OCI-LY1 (cell line): ENCODE data around the gene SPATA46.

Experiments used
- H2AFZ ChIP-seq: fragments of 200-600 bp; sonication (generic), shearing (Covaris generic); 2 replicates; pipeline ENCODE4 v1.6.0; 2014; ENCODE audit warnings: antibody characterized with exemption, mild to moderate bottlenecking, low read length
- H3F3A ChIP-seq: fragments of 200-600 bp; sonication (generic), shearing (Covaris generic); 2 replicates; pipeline ENCODE4 v1.6.0; 2014; ENCODE audit warnings: mild to moderate bottlenecking, antibody characterized with exemption, low read length, moderate library complexity; ENCODE audit not compliant: insufficient read depth
- H3K27ac ChIP-seq: fragments of 200-600 bp; sonication (generic); 2 replicates; pipeline ENCODE4 v1.5.1; 2014; ENCODE audit warnings: low read length, mixed run types, mild to moderate bottlenecking, low read depth; ENCODE audit not compliant: poor library complexity, severe bottlenecking
- H3K27me3 ChIP-seq: fragments of 200-600 bp; sonication (generic); 2 replicates; pipeline ENCODE4 v1.6.0; 2014; ENCODE audit warnings: antibody characterized with exemption, mild to moderate bottlenecking, low read length, moderate library complexity; ENCODE audit not compliant: insufficient read depth
- H3K36me3 ChIP-seq: fragments of 200-600 bp; sonication (generic); 2 replicates; pipeline ENCODE4 v1.6.1; 2014; ENCODE audit warnings: mild to moderate bottlenecking, antibody characterized with exemption, low read length, moderate library complexity, mixed read lengths; ENCODE audit not compliant: insufficient read depth
- H3K4me1 ChIP-seq: fragments of 200-600 bp; sonication (generic); 2 replicates; pipeline ENCODE4 v1.5.1; 2014; ENCODE audit warnings: mild to moderate bottlenecking, low read length, moderate library complexity; ENCODE audit not compliant: insufficient read depth, severe bottlenecking
- H3K4me2 ChIP-seq: fragments of 200-600 bp; sonication (generic), shearing (Covaris generic); 2 replicates; pipeline ENCODE4 v1.6.1; 2014; ENCODE audit warnings: low read length
- H3K4me3 ChIP-seq: fragments of 200-600 bp; sonication (generic); 2 replicates; pipeline ENCODE4 v1.5.1; 2014; ENCODE audit warnings: low read length, low read depth, mild to moderate bottlenecking, mixed read lengths; ENCODE audit not compliant: poor library complexity, severe bottlenecking
- H3K79me2 ChIP-seq: fragments of 200-600 bp; shearing (Covaris generic); 2 replicates; pipeline ENCODE4 v1.6.1; 2016; ENCODE audit warnings: mixed run types, low read length, mixed read lengths; ENCODE audit not compliant: insufficient read depth
- H3K9ac ChIP-seq: fragments of 200-600 bp; sonication (generic), shearing (Covaris generic); 2 replicates; pipeline ENCODE4 v1.6.1; 2014; ENCODE audit warnings: mild to moderate bottlenecking, low read length, mixed read lengths
- H3K9me2 ChIP-seq: fragments of 200-600 bp; sonication (generic), shearing (Covaris generic); 2 replicates; pipeline ENCODE4 v1.6.1; 2014; ENCODE audit warnings: low read depth, mild to moderate bottlenecking, low read length, mixed read lengths
- H3K9me3 ChIP-seq: fragments of 200-600 bp; shearing (Covaris generic); 2 replicates; pipeline ENCODE4 v1.6.1; 2014; ENCODE audit warnings: low read length, mixed read lengths
- H4K20me1 ChIP-seq: fragments of 200-600 bp; sonication (generic), shearing (Covaris generic); 2 replicates; pipeline ENCODE4 v1.6.0; 2016; ENCODE audit warnings: mild to moderate bottlenecking, low read length; ENCODE audit not compliant: insufficient read depth
- EZH2 ChIP-seq: fragments of 200-600 bp; sonication (generic), shearing (Covaris generic); IDR thresholded peaks from 2 replicates; pipeline ENCODE4 v1.8.0; 2017; ENCODE audit warnings: borderline replicate concordance, mixed run types, mild to moderate bottlenecking, antibody characterized with exemption, low read length, moderate library complexity, mixed read lengths
- TF ChIP-seq, protein P1 (sequence below): fragments of 200-600 bp; sonication (generic), shearing (Covaris generic); IDR thresholded peaks from 2 replicates; pipeline ENCODE4 v1.5.1; 2017; ENCODE audit warnings: mild to moderate bottlenecking, antibody characterized with exemption, low read length, moderate library complexity, mixed read lengths

SPATA46 gene

GRCh38 chr1:162371611-162372010 is 5.0 kb downstream of the SPATA46 start:
- H3F3A ChIP-seq = no peaks in the 10 kb centered on the region
- H3K79me2 ChIP-seq = no peaks in the 10 kb centered on the region
- no peak overlapping the region for H3K9ac ChIP-seq
- H3K9me2 ChIP-seq = no peaks in the 10 kb centered on the region
- H3K4me1 ChIP-seq = no peaks in the 10 kb centered on the region
- no peak overlapping the region for H3K27ac ChIP-seq
- no peak for TF ChIP-seq EZH2
- TF ChIP-seq, protein P1, sequence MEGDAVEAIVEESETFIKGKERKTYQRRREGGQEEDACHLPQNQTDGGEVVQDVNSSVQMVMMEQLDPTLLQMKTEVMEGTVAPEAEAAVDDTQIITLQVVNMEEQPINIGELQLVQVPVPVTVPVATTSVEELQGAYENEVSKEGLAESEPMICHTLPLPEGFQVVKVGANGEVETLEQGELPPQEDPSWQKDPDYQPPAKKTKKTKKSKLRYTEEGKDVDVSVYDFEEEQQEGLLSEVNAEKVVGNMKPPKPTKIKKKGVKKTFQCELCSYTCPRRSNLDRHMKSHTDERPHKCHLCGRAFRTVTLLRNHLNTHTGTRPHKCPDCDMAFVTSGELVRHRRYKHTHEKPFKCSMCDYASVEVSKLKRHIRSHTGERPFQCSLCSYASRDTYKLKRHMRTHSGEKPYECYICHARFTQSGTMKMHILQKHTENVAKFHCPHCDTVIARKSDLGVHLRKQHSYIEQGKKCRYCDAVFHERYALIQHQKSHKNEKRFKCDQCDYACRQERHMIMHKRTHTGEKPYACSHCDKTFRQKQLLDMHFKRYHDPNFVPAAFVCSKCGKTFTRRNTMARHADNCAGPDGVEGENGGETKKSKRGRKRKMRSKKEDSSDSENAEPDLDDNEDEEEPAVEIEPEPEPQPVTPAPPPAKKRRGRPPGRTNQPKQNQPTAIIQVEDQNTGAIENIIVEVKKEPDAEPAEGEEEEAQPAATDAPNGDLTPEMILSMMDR = no peak
- no peaks in the 10 kb centered on the region for H4K20me1 ChIP-seq
- H3K4me3 ChIP-seq = no peak overlapping the region
- no peaks in the 10 kb centered on the region for H3K36me3 ChIP-seq
- H2AFZ ChIP-seq = no peak overlapping the region
- H3K4me2 ChIP-seq = no peak overlapping the region
- no peaks in the 10 kb centered on the region for H3K9me3 ChIP-seq
- peaks cover 4% of the 10 kb centered on the region; the same call in 1 of the 2 replicates for H3K27me3 ChIP-seq

DNA sequence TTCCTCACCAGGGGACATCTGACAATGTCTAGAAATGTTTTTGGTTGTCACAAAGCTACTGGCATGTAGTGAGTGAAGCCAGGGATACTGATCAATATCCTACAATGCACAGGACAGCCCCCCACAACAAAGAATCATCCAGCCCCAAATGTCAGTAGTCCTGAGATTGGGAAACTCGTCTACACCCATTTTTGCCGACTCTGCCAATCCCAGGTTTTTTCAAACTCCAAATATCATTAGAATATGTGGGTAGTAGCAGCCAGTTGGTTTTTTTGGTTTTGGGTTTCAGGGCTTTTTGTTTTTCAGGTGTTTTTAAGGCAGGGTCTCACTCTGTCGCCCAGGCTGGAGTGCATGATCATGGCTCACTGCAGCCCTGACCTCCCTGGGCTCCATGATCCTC is 5.9 kb downstream of the SPATA46 start:
- no peaks in the 10 kb centered on the region for H3K4me1 ChIP-seq
- no peaks in the 10 kb centered on the region for H4K20me1 ChIP-seq
- H3K9me3 ChIP-seq = no peaks in the 10 kb centered on the region
- H3K79me2 ChIP-seq = no peaks in the 10 kb centered on the region
- H3K27me3 ChIP-seq = peaks cover 4% of the 10 kb centered on the region; the same call in 1 of the 2 replicates
- H3K9ac ChIP-seq = no peak overlapping the region
- no peaks in the 10 kb centered on the region for H3F3A ChIP-seq
- H3K36me3 ChIP-seq = no peaks in the 10 kb centered on the region
- H3K27ac ChIP-seq = no peak overlapping the region
- no peak overlapping the region for H3K4me2 ChIP-seq
- no peak for TF ChIP-seq EZH2
- TF ChIP-seq, protein P1 = no peak
- H3K9me2 ChIP-seq = no peaks in the 10 kb centered on the region
- no peak overlapping the region for H3K4me3 ChIP-seq
- H2AFZ ChIP-seq = no peak overlapping the region

DNA sequence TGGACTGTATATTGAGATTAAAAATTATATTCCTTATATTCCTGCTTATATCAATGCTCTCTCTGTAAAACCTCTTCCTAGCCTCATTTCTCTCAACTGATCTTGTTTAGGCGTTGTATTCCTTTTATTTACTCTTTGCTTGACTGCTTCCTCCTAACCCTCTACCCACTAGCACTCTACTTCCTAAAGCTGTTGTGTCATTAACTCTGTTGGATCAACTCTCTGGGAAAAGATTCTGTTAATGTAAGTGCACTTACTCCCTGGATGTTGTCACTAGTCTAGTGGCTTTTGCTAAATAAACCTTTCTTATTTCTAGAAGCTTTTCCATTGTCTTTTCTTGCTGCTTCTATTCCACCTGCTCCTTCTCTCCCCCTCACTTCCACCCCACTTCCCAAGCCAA is 6.5 kb downstream of the SPATA46 start:
- H3K4me2 ChIP-seq = no peak overlapping the region
- H3F3A ChIP-seq = no peaks in the 10 kb centered on the region
- no peaks in the 10 kb centered on the region for H3K36me3 ChIP-seq
- no peaks in the 10 kb centered on the region for H4K20me1 ChIP-seq
- H3K27ac ChIP-seq = no peak overlapping the region
- no peaks in the 10 kb centered on the region for H3K4me1 ChIP-seq
- no peak overlapping the region for H3K4me3 ChIP-seq
- peaks cover 4% of the 10 kb centered on the region; the same call in 1 of the 2 replicates for H3K27me3 ChIP-seq
- no peak overlapping the region for H3K9ac ChIP-seq
- no peaks in the 10 kb centered on the region for H3K9me3 ChIP-seq
- H2AFZ ChIP-seq = no peak overlapping the region
- no peaks in the 10 kb centered on the region for H3K79me2 ChIP-seq
- no peak for TF ChIP-seq EZH2
- TF ChIP-seq, protein P1 = no peak
- H3K9me2 ChIP-seq = no peaks in the 10 kb centered on the region
